ENCODE data around the gene HOXC4.

HOXC4 gene

GRCh38 chr12:54042970-54043853, 10.4 kb upstream of the HOXC4 start:
- H3K9ac ChIP-seq: no peak overlapping the region

GRCh38 chr12:54044425-54045103, 9.1 kb upstream of the HOXC4 start:
- H3K4me2 ChIP-seq (ENCODE audit: low read length): no peak overlapping the region

More at GRCh38 chr12:54042970-54043853, 10.4 kb upstream of the HOXC4 start:
- no peak for TF ChIP-seq CTCF (IDR thresholded peaks at IDR 0.05)
- H3K27me3 ChIP-seq (ENCODE audit: control insufficient read depth, insufficient read depth, low read length): peaks cover 14% of the 10 kb centered on the region
- H3K79me2 ChIP-seq: no peaks in the 10 kb centered on the region
- H3K36me3 ChIP-seq (ENCODE audit: control insufficient read depth, insufficient read depth, low read length): no peaks in the 10 kb centered on the region
- H3K4me2 ChIP-seq (ENCODE audit: low read length): no peak overlapping the region
- H3K27ac ChIP-seq: no peak overlapping the region
- no peak overlapping the region for H2AFZ ChIP-seq
- no peaks in the 10 kb centered on the region for H3K4me1 ChIP-seq
- no peak overlapping the region for H3K4me3 ChIP-seq (ENCODE audit: low read depth, low read length)
- no peaks in the 10 kb centered on the region for H3K9me3 ChIP-seq (ENCODE audit: control insufficient read depth, low read length)

GRCh38 chr12:54045401-54045800, 8.2 kb upstream of the HOXC4 start:
- Histone ChIP-seq H3K27me3 (ENCODE audit: control insufficient read depth, insufficient read depth, low read length) (peaks cover 14% of the 10 kb centered on the region), H3K36me3 (ENCODE audit: control insufficient read depth, insufficient read depth, low read length) (no peaks in the 10 kb centered on the region), H3K27ac (no peak overlapping the region), H2AFZ (no peak overlapping the region), H3K4me2 (ENCODE audit: low read length) (no peak overlapping the region), H3K9ac (no peak overlapping the region), H3K9me3 (ENCODE audit: control insufficient read depth, low read length) (no peaks in the 10 kb centered on the region), H3K4me1 (no peaks in the 10 kb centered on the region), H3K4me3 (ENCODE audit: low read depth, low read length) (no peak overlapping the region), H3K79me2 (no peaks in the 10 kb centered on the region)
- TF ChIP-seq CTCF (IDR thresholded peaks at IDR 0.05): no peak

More at GRCh38 chr12:54044425-54045103, 9.1 kb upstream of the HOXC4 start:
- Histone ChIP-seq H3K27me3 (ENCODE audit: control insufficient read depth, insufficient read depth, low read length) (peaks cover 14% of the 10 kb centered on the region), H2AFZ (no peak overlapping the region), H3K4me1 (no peaks in the 10 kb centered on the region), H3K27ac (no peak overlapping the region), H3K4me3 (ENCODE audit: low read depth, low read length) (no peak overlapping the region), H3K36me3 (ENCODE audit: control insufficient read depth, insufficient read depth, low read length) (no peaks in the 10 kb centered on the region), H3K9me3 (ENCODE audit: control insufficient read depth, low read length) (no peaks in the 10 kb centered on the region), H3K79me2 (no peaks in the 10 kb centered on the region), H3K9ac (no peak overlapping the region)
- TF ChIP-seq CTCF (IDR thresholded peaks at IDR 0.05): no peak

GRCh38 chr12:54045868-54046521, 7.6 kb upstream of the HOXC4 start:
- no peaks in the 10 kb centered on the region for H3K79me2 ChIP-seq
- no peak overlapping the region for H3K27ac ChIP-seq
- H3K4me2 ChIP-seq (ENCODE audit: low read length): no peak overlapping the region
- H3K9me3 ChIP-seq (ENCODE audit: control insufficient read depth, low read length): no peaks in the 10 kb centered on the region
- H3K4me1 ChIP-seq: no peaks in the 10 kb centered on the region
- H3K36me3 ChIP-seq (ENCODE audit: control insufficient read depth, insufficient read depth, low read length): no peaks in the 10 kb centered on the region
- no peak overlapping the region for H3K9ac ChIP-seq
- H3K4me3 ChIP-seq (ENCODE audit: low read depth, low read length): no peak overlapping the region
- TF ChIP-seq CTCF (IDR thresholded peaks at IDR 0.05): no peak
- peaks cover 14% of the 10 kb centered on the region for H3K27me3 ChIP-seq (ENCODE audit: control insufficient read depth, insufficient read depth, low read length)
- H2AFZ ChIP-seq: no peak overlapping the region

All from parathyroid adenoma (tissue), 2 donors.